NCI-H345 (cell line): ENCODE measurements around the gene DDAH1.

Experiments used
- DNase-seq: peaks from one replicate; lab custom pipeline; 2025; lab: John Stamatoyannopoulos, UW

The DDAH1 gene

GRCh38 chr1:85303440-85304162 lies 161.4 kb downstream of the DDAH1 start:
- no peak for DNase-seq

- no peak for DNase-seq
Observed at GRCh38 chr1:85300140-85300539, 164.8 kb downstream of the DDAH1 start.

GRCh38 chr1:85297855-85298629 lies 166.9 kb downstream of the DDAH1 start:
- DNase-seq = peak; percentile 79

DNA sequence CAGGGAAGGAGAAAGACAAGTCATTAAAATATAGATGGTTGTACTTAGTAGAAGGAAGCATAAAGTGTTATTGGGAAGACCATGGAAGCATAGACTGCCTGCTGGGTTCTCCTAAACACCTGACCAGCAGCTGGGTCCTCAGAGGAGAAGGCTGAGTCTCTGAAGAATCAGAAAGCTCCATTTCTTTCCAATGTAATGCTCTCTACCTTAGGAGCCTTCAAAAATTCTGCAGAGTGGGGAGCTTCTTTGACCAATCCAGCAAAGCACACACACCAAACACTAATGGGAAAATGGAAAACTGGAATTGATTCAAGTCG lies 167.5 kb downstream of the DDAH1 start:
- no peak for DNase-seq

- no peak for DNase-seq
Observed at GRCh38 chr1:85296980-85297379, 168.0 kb downstream of the DDAH1 start.

DNA sequence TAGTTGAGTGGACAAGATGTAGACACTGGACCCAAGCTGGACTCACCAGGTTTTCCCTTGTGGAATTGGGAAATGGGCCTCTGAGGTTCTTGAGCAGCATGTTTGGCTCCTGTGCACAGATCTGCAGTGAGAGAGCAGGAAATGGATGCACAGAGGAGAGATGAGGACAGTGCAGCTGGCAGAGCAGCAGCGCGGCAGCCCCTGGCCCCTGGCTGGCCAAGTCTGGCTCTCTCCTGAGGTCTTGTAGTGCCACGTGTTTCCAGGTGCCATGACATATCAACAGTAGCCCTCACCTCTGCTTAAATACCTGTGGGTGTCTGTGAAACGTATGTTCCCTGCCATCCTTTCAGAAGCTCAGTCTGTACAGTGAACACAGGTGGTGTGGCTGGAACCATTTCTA lies 169.3 kb downstream of the DDAH1 start:
- DNase-seq = no peak

DNA sequence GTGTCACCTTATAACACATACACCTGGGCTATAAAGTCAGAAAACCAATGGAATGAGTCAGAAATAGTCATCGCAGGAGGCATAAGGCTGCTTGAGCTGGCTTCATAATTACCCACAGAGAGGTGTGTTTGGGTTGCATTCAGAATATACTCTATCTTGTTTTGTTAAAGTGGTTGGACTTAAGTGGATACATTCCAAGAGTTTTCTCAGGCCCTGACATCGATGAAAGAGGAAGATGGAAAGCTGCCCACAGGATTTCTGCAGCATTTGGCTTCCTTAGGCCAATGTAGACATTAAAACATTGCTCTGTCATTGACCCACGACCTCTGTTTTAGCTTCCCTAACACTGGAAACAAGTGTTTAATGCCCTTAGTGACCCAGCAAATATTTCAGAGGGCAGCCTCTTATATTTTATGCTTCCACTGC lies 169.9 kb downstream of the DDAH1 start:
- no peak for DNase-seq

DNA sequence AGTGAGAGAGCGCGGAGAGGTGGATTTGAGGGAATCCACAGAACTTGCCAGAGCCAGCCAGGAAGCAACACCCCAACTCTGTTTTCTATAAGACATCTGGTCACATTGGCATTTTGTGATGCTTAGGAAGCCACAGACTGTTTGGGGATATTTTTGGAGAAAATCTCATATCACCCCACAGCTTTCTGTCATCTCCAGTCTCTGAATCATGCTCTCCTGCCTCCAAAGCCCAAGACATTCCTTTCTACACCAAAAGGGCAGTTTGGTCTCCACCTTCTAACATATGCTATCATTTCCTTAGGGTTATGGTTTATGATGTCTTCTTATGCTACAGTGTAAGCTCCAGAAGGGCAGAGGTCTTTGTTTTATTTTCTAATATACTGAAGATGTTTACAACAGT lies 174.1 kb downstream of the DDAH1 start:
- DNase-seq = no peak

GRCh38 chr1:85289848-85290335 lies 175.1 kb downstream of the DDAH1 start:
- DNase-seq = no peak

DNA sequence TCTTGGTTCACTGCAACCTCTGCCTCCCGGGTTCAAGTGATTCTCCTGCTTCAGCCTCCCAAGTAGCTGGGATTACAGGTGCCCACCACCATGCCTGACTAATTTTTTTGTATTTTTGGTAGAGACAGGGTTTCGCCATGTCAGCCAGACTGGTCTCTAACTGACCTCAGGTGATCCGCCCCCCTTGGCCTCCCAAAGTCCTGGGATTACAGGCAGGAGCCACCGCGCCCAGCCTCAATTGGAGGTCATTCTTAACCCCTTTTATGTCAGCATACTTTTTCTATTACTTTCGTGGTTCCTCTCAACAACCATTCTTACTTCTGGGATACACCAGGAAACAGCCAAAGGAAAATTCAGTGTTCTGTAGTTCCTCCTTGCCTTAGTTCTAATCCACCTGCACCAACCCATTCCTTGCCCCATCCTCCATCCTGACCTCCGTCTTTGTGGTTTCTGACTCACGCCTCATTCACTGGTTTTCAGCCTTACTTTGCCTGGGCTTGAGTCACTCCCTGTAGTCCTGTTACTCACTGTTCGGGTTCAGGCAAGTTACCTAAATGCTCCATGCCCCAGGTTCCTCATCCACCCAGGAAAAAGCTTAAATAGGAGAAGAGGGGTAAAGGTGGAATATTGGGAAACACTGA lies 175.6 kb downstream of the DDAH1 start:
- no peak for DNase-seq

DNA sequence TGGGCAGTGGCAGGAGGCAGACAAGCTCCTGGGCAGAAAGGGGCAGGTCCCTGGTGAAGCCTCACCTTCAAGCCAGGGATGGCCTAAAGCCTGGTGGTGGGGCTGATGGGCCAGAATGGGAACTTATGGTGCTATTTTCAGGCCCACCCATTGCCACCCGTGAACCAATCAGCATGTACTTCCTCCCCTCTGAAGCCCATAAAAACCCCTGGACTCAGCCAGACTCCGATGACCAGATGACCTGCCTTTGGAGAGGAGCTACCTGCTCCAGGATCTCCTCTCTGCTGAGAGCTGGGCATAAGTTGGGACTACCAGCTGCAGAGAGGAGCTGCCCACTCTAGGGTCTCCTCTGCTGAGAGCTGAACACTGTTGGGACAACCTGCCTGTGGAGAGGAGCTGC lies 180.8 kb downstream of the DDAH1 start:
- no peak for DNase-seq

DNA sequence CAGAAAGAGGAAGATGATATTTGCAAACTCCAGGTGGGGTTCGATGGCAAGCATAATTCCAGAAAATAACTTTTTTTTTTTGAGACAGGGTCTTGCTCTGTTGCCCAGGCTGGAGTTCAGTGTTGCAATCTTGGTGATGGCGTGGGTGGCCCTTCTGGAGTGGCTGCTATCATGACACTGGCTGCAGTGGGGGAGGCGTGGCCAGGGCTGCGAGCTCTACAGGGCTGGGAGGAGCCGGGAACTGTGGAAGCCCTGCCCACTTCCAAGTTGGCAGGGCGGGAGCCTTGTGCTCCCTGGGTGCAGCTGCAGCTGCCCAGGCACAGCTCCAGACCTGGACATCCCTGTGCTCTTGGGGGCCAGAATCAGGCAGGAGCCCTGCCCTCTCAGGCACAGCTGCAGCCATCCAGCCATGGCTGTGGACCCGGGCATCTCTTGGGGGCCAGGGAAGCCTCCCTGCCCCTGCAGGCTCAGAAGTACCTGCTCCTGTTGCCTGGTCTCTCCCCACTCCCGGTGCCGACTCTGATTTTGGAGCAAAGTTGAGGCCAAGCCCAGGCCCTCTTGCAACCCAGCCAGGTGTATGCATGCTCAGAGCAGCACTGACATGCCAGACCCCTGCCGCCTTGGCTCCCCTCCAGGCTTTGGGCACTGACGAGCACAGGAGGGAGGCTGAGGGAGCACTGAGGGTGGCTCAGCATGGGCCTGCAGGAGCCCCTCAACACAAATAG lies 181.3 kb downstream of the DDAH1 start:
- no peak for DNase-seq

- no peak for DNase-seq
Observed at GRCh38 chr1:85282424-85282823, 182.5 kb downstream of the DDAH1 start.

DNA sequence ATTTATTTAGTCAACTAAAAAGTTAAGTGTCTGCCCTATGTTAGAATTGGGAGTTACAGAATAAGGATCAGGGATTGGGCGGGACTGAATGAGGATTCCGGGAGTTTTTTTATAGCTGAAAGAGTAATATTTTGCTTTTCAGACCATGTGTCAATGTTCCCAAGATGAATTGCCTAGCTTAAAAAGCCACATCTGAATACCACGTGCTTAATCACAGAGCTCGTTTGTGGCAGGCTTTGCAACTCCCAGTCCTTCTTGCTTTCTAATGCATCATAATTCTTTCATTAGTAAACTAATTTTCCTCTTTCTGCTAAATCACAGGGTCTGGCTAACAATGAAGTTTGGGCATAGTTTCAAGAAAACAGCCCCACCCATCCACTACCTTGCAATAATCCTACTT lies 184.3 kb downstream of the DDAH1 start:
- DNase-seq = no peak

DNA sequence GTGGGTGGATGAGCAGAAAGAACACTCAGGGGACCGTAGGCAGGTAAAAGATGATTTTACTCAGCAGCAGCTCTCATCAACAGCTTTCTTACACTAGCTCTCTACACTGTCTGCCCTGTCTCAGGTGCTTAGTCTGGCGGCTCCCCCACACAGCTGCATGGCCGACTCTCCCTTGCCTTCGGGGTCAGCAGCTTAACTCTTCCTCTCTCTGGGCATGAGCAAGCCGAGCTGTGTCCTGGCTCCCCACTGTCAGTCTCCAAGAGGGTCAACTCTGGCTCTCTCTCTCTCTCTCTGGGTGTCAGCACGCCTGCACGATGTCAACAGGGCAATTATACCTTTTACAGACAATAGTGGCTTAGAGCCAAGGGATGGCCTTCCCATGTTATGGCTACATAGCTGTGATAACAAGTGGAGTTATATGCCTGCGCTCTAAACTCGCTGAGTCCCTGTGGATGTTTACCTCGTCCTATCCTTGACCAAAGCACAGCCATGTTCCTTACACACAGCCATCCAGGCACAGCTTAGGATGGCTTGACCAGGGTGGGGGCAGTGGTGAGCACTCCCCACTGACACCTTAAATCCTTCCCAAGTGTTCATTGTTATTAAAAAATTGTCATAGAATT lies 185.4 kb downstream of the DDAH1 start:
- DNase-seq = no peak

DNA sequence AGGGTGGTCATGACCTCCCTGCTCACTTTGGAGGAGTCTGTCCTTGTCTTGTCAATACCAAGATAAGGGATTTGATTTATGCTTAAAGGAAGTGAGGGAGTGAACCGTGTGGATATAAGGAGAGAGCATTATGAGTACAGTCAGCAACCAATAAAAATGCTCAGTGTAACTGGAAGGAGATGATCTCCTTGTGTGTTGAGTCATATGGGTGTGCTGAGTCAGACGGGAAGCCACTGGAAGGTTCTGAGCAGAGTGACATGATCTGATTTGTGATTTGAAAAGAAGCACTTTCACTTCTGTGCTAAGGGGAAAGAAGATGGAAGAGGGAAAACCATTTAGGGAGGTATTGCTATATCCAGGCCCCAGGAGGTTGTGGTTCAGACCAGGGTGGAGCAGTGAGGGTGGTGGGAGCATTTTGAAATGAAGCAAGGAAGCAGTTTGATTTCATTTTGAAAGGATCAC lies 186.1 kb downstream of the DDAH1 start:
- no peak for DNase-seq

DNA sequence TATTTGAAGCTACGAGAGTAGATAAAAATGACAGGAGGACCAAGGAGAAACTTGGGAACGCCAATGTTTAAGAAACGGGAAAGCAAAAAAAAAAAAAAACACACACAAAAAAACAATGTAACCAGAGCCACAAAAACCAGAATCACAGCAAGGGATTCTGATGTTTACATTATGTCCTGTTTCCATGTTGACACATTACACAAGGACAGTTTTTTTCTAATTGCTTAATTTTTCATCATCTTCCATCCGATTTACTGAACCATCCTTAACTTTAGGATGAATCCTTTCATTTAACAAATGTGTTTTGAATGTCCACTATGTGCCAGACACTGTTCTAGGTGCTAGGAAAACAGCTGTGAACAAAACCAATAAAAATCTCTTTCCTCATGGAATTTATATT lies 187.2 kb downstream of the DDAH1 start:
- no peak for DNase-seq

- no peak for DNase-seq
Observed at GRCh38 chr1:85276978-85277639, 187.8 kb downstream of the DDAH1 start.

GRCh38 chr1:85276215-85276977 lies 188.6 kb downstream of the DDAH1 start, which contains the start of gene BCL10:
TSS of gene BCL10 (minus strand) at chr1:85276632. CDS start at chr1:85276352, 280 bp downstream.
- peak; percentile 99 for DNase-seq

- DNase-seq = no peak
Observed at GRCh38 chr1:85275701-85276214, 189.2 kb downstream of the DDAH1 start.
